HEK293 (cell line): Measurements from ENCODE around the gene FRMD4A.

Source experiments
- ZNF274 ChIP-seq, 2 experiments: fragments of 200-500 bp in 1 of 2; fragments of 450-650 bp in 1 of 2; sonication (Bioruptor generic) in 1 of 2; formaldehyde crosslinking in 1 of 2; IDR thresholded peaks; 2 replicates each; pipeline versions ENCODE4 v1.5.1 to v1.6.1; 2014 to 2016; ENCODE audit warnings: borderline replicate concordance in 1 of 2, inconsistent platforms in 1 of 2, low read length in 1 of 2, missing biosample characterization in 1 of 2, missing genetic modification characterization in 1 of 2
- ZNF704 ChIP-seq: fragments of 450-650 bp; formaldehyde crosslinking; IDR thresholded peaks from 2 replicates; pipeline ENCODE4 v1.5.1; 2016; ENCODE audit warnings: missing biosample characterization, missing genetic modification characterization

- TF ChIP-seq ZNF274 (IDR thresholded peaks at IDR 0.05; ENCODE audit: low read length) (no peak), ZNF274 (tag by site-specific recombination; IDR thresholded peaks at IDR 0.05; ENCODE audit: borderline replicate concordance) (no peak), ZNF704 (tag by site-specific recombination) (no peak)
Observed at GRCh38 chr10:13621931-13622330, 708.8 kb downstream of the FRMD4A start.
